ENCODE results near the gene DEPDC5. TPM values are rescaled to one million over a fixed set of nuclear protein-coding genes. Genes with fewer than 3 reads are reported as not detected.

The DEPDC5 gene
- total RNA-seq, 1 experiment from 2014 or later: 7.9 TPM

DNA sequence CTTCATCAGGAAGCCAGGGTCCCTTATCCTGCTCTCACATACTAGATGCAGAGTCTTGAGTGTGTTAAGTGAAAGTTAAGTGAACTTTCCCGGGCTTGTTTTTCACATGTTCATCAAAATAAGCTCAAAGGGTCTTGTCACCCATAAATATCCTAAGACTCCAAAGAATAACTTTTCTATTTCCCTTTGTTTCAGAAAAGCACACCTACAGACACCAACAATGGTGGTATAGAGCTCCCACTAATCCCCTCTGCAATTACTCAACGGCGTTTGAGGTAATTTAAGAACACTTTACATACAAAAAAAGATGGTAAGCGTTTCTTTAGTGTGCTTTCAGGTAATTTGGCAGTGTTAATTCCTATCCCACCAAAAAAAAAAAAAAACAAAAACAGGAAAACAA, 6.4 kb upstream of the DEPDC5 start:
- no peak overlapping the region for H3K9ac ChIP-seq (ENCODE audit: low read length)
- intact Hi-C loops (cut with micrococcal nuclease): no loop called here
- no peaks in the 10 kb centered on the region for H3K27me3 ChIP-seq (ENCODE audit: low read length)
- no peaks in the 10 kb centered on the region for H4K20me1 ChIP-seq (ENCODE audit: low read length)
- H3K4me3 ChIP-seq (ENCODE audit: low read length): peak overlapping the region; percentile 100; the same call in 1 of the 2 replicates
- H3K9me2 ChIP-seq (replicated peaks; ENCODE audit: low read length): no peaks in the 10 kb centered on the region
- ChIA-PET POLR2A (ENCODE audit: unreplicated experiment) (no interaction called here), CTCF (no interaction called here)
- H3K36me3 ChIP-seq (ENCODE audit: low read depth, low read length): no peaks in the 10 kb centered on the region
- H3F3A ChIP-seq (ENCODE audit: low read length, unreplicated experiment): no peaks in the 10 kb centered on the region
- DNase-seq: no peak
- H3K9me3 ChIP-seq (ENCODE audit: low read length): no peaks in the 10 kb centered on the region
- ATAC-seq: no peak
- peaks cover 55% of the 10 kb centered on the region for H3K79me2 ChIP-seq (ENCODE audit: low read length)
- H2AFZ ChIP-seq (ENCODE audit: low read length): no peak overlapping the region
- peak overlapping the region; percentile 98 for H3K4me2 ChIP-seq (ENCODE audit: low read length)
- H3K4me1 ChIP-seq (ENCODE audit: insufficient read depth, low read length): peaks cover 15% of the 10 kb centered on the region; the same call in 1 of the 2 replicates
- no TSS peak for BruUV-seq (replicated peaks)
- TF ChIP-seq EZH2phosphoT487 (IDR thresholded peaks at IDR 0.05; ENCODE audit: borderline replicate concordance, low read length): no peak
- TF ChIP-seq CTCF (conservative IDR thresholded peaks at IDR 0.05; ENCODE audit: low read depth, low read length): no peak
- no peak overlapping the region for H3K27ac ChIP-seq (ENCODE audit: low read length)

- ATAC-seq (no peak), DNase-seq (peak; percentile 2)
- ChIA-PET POLR2A (ENCODE audit: unreplicated experiment) (no interaction called here), CTCF (no interaction called here)
- Histone ChIP-seq H3K9me3 (ENCODE audit: low read length) (no peaks in the 10 kb centered on the region), H3K9ac (ENCODE audit: low read length) (peak overlapping the region; percentile 99), H3K79me2 (ENCODE audit: low read length) (peaks cover 48% of the 10 kb centered on the region), H3K27me3 (ENCODE audit: low read length) (no peaks in the 10 kb centered on the region), H3K36me3 (ENCODE audit: low read depth, low read length) (no peaks in the 10 kb centered on the region), H2AFZ (ENCODE audit: low read length) (no peak overlapping the region), H3K4me1 (ENCODE audit: insufficient read depth, low read length) (peaks cover 21% of the 10 kb centered on the region), H3F3A (ENCODE audit: low read length, unreplicated experiment) (no peaks in the 10 kb centered on the region), H3K9me2 (replicated peaks; ENCODE audit: low read length) (no peaks in the 10 kb centered on the region), H4K20me1 (ENCODE audit: low read length) (no peaks in the 10 kb centered on the region), H3K4me3 (ENCODE audit: low read length) (peak overlapping the region; percentile 100), H3K27ac (ENCODE audit: low read length) (no peak overlapping the region), H3K4me2 (ENCODE audit: low read length) (peak overlapping the region; percentile 98)
- BruUV-seq (replicated peaks): no TSS peak
- intact Hi-C loops (cut with micrococcal nuclease): no loop called here
- TF ChIP-seq EZH2phosphoT487 (IDR thresholded peaks at IDR 0.05; ENCODE audit: borderline replicate concordance, low read length) (no peak), CTCF (conservative IDR thresholded peaks at IDR 0.05; ENCODE audit: low read depth, low read length) (no peak), EZH2 (IDR thresholded peaks at IDR 0.05; ENCODE audit: low read length, unreplicated experiment) (no peak)
Observed at GRCh38 chr22:31748490-31748889, 5.3 kb upstream of the DEPDC5 start.

DNA sequence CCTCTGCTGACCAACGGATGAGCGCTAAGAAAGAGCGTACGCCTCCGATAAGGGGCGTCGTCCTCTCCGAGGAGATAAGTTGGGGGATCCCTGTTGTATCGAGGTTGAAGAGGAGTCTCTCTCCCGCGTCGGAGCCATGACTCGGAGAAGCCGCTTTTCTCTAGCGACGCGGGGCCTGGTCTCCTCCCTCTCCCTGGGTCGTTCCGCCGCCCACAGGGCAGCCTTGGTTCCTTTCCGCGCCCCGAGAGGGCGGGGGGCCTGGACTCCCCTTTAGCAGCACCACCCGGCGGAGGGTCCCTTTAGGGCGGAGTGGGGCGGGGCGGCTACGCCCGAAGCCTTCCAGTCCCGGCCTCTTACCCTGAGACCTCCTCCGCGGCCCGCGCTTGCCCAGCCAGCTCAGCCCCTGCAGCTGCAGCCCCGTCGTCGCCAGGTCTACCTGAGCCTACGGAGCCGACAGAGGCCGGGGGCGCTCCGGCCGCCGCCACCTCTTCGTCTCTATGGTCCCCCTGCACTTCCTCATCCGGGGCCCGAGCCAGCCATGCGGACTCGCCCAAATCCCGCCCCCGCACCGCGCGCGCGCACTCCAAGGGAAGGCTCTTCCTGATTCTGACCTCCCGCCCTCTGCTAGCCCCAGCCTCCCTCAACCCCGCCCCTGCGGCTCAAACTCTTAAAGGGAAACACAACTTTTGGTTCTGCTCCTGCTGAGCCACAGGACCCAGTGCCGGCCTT, 4.0 kb upstream of the DEPDC5 start, which contains the start of gene PRR14L:
Gene PRR14L (minus strand): TSS at position 497 of the 729 bp plus-strand sequence. CDS start 11,272 bp downstream, outside the sequence.
- H3K79me2 ChIP-seq (ENCODE audit: low read length): peaks cover 46% of the 10 kb centered on the region
- H4K20me1 ChIP-seq (ENCODE audit: low read length): no peaks in the 10 kb centered on the region
- BruUV-seq (replicated peaks): TSS peak; percentile 22
- intact Hi-C loops (cut with micrococcal nuclease): loop anchor here (5.0 kb wide), 2 partner anchors 87 to 198 kb away; partner anchors contain the start of gene PISD
- H3F3A ChIP-seq (ENCODE audit: low read length, unreplicated experiment): no peaks in the 10 kb centered on the region
- H3K9ac ChIP-seq (ENCODE audit: low read length): peak within 1 kb of the TSS; percentile 99
- H2AFZ ChIP-seq (ENCODE audit: low read length): peak within 1 kb of the TSS; percentile 76
- DNase-seq (peak; percentile 90), ATAC-seq (peak; percentile 63)
- POLR2A ChIA-PET (ENCODE audit: unreplicated experiment): no interaction called here
- H3K9me2 ChIP-seq (replicated peaks; ENCODE audit: low read length): no peaks in the 10 kb centered on the region
- H3K27ac ChIP-seq (ENCODE audit: low read length): peak within 1 kb of the TSS; percentile 64
- H3K9me3 ChIP-seq (ENCODE audit: low read length): no peaks in the 10 kb centered on the region
- H3K4me1 ChIP-seq (ENCODE audit: insufficient read depth, low read length): peaks cover 26% of the 10 kb centered on the region
- H3K4me2 ChIP-seq (ENCODE audit: low read length): peak within 1 kb of the TSS; percentile 98
- no peaks in the 10 kb centered on the region for H3K36me3 ChIP-seq (ENCODE audit: low read depth, low read length)
- CTCF ChIA-PET: no interaction called here
- H3K4me3 ChIP-seq (ENCODE audit: low read length): peak within 1 kb of the TSS; percentile 100
- H3K27me3 ChIP-seq (ENCODE audit: low read length): no peaks in the 10 kb centered on the region
- TF ChIP-seq EZH2phosphoT487 (IDR thresholded peaks at IDR 0.05; ENCODE audit: borderline replicate concordance, low read length): no peak
- TF ChIP-seq CTCF (conservative IDR thresholded peaks at IDR 0.05; ENCODE audit: low read depth, low read length): no peak
- TF ChIP-seq EZH2 (IDR thresholded peaks at IDR 0.05; ENCODE audit: low read length, unreplicated experiment): no peak
